H9 (cell line): ENCODE data around the gene DOCK10. TPM values are rescaled to one million over a fixed set of nuclear protein-coding genes. Genes with fewer than 3 reads are reported as not detected.

Experiments
- DNase-seq: peaks from one replicate; pipeline ENCODE4 v3.0.0-alpha.2; 2017
- H2AFZ ChIP-seq: one replicate; pipeline ENCODE4 v1.6.1; 2013; ENCODE audit warnings: mild to moderate bottlenecking, low read length, control low read depth, moderate library complexity
- H2AK5ac ChIP-seq: 2 replicates; pipeline ENCODE4 v1.6.1; 2013; ENCODE audit warnings: low read length, control low read depth, mixed read lengths; ENCODE audit not compliant: insufficient read length
- H2BK120ac ChIP-seq: one replicate; pipeline ENCODE4 v1.6.1; 2013; ENCODE audit warnings: low read depth, mild to moderate bottlenecking, low read length, control low read depth, inconsistent platforms; ENCODE audit not compliant: poor library complexity, severe bottlenecking
- H2BK12ac ChIP-seq: 2 replicates; pipeline ENCODE4 v1.6.1; 2013; ENCODE audit warnings: low read length, control low read depth, mixed read lengths, low read depth; ENCODE audit not compliant: insufficient read length
- H2BK15ac ChIP-seq: 2 replicates; pipeline ENCODE4 v1.6.1; 2013; ENCODE audit warnings: low read depth, low read length, control low read depth
- H2BK20ac ChIP-seq: one replicate; pipeline ENCODE4 v1.6.1; 2013; ENCODE audit warnings: low read depth, mild to moderate bottlenecking, low read length, control low read depth, inconsistent platforms; ENCODE audit not compliant: poor library complexity, severe bottlenecking
- H2BK5ac ChIP-seq: 2 replicates; pipeline ENCODE4 v1.6.1; 2013; ENCODE audit warnings: low read length, control low read depth, mixed read lengths; ENCODE audit not compliant: insufficient read length
- H3K14ac ChIP-seq: 2 replicates; pipeline ENCODE4 v1.6.1; 2013; ENCODE audit warnings: low read length, control low read depth; ENCODE audit not compliant: insufficient read depth
- H3K18ac ChIP-seq: 2 replicates; pipeline ENCODE4 v1.6.1; 2013; ENCODE audit warnings: low read depth, mild to moderate bottlenecking, mixed read lengths, low read length, control low read depth; ENCODE audit not compliant: insufficient read length
- H3K23ac ChIP-seq: 2 replicates; pipeline ENCODE4 v1.6.1; 2013; ENCODE audit warnings: low read length, control low read depth, mixed read lengths, low read depth; ENCODE audit not compliant: insufficient read length
- H3K23me2 ChIP-seq: 2 replicates; pipeline ENCODE4 v1.6.1; 2013; ENCODE audit warnings: low read depth, mild to moderate bottlenecking, mixed read lengths, low read length, control low read depth; ENCODE audit not compliant: insufficient read length, poor library complexity, severe bottlenecking
- H3K27ac ChIP-seq: 2 replicates; pipeline ENCODE4 v1.5.1; 2013; ENCODE audit warnings: low read length, control low read depth, mixed read lengths, low read depth; ENCODE audit not compliant: insufficient read length
- H3K27me3 ChIP-seq: 2 replicates; pipeline ENCODE4 v1.6.1; 2013; ENCODE audit warnings: low read length, control low read depth, inconsistent platforms; ENCODE audit not compliant: insufficient read depth
- H3K4ac ChIP-seq: 2 replicates; pipeline ENCODE4 v1.6.1; 2013; ENCODE audit warnings: low read depth, mild to moderate bottlenecking, control low read depth, inconsistent platforms, low read length, moderate library complexity
- H3K4me1 ChIP-seq: 2 replicates; pipeline ENCODE4 v1.6.1; 2013; ENCODE audit warnings: low read length, control low read depth, inconsistent platforms; ENCODE audit not compliant: insufficient read depth
- H3K4me2 ChIP-seq: 2 replicates; pipeline ENCODE4 v1.6.1; 2013; ENCODE audit warnings: low read length, control low read depth, mixed read lengths; ENCODE audit not compliant: insufficient read length, insufficient read depth
- H3K56ac ChIP-seq: 2 replicates; pipeline ENCODE4 v1.6.1; 2013; ENCODE audit warnings: low read depth, mild to moderate bottlenecking, mixed read lengths, low read length, control low read depth; ENCODE audit not compliant: insufficient read length
- H3K79me1 ChIP-seq: 2 replicates; pipeline ENCODE4 v1.6.1; 2013; ENCODE audit warnings: low read depth, mild to moderate bottlenecking, moderate library complexity, low read length, control low read depth, inconsistent platforms; ENCODE audit not compliant: insufficient read depth, poor library complexity, severe bottlenecking
- H3K79me2 ChIP-seq: 2 replicates; pipeline ENCODE4 v1.6.1; 2013; ENCODE audit warnings: low read length, control low read depth, inconsistent platforms; ENCODE audit not compliant: insufficient read depth
- H3K9ac ChIP-seq: 2 replicates; pipeline ENCODE4 v1.6.1; 2013; ENCODE audit warnings: low read length, control low read depth, mixed read lengths; ENCODE audit not compliant: insufficient read length; ENCODE audit errors: extremely low read depth
- H3K9me3 ChIP-seq: one replicate; pipeline ENCODE4 v1.6.1; 2013; ENCODE audit warnings: low read depth, low read length, inconsistent platforms; ENCODE audit not compliant: control insufficient read depth
- H3T11ph ChIP-seq: one replicate; pipeline ENCODE4 v1.6.1; 2013; ENCODE audit warnings: mild to moderate bottlenecking, low read length, control low read depth, inconsistent platforms
- H4K20me1 ChIP-seq: one replicate; pipeline ENCODE4 v1.6.1; 2013; ENCODE audit not compliant: control insufficient read depth, insufficient read length, insufficient read depth
- H4K5ac ChIP-seq: 2 replicates; pipeline ENCODE4 v1.6.1; 2013; ENCODE audit warnings: low read depth, mild to moderate bottlenecking, mixed read lengths, low read length, control low read depth; ENCODE audit not compliant: insufficient read length
- H4K8ac ChIP-seq: replicated peaks from 2 replicates; pipeline ENCODE4 v1.6.1; 2013; ENCODE audit warnings: low read length, control low read depth, mixed read lengths, low read depth; ENCODE audit not compliant: insufficient read length
- H4K91ac ChIP-seq: 2 replicates; pipeline ENCODE4 v1.6.1; 2013; ENCODE audit warnings: low read depth, mild to moderate bottlenecking, moderate library complexity, mixed read lengths, low read length, control low read depth; ENCODE audit not compliant: insufficient read length
- H3K27ac Mint-ChIP-seq, 3 experiments: 2 replicates in 2 of 3; 3 replicates in 1 of 3; pipeline ENCODE4 v1.8.0; 2020 to 2021; ENCODE audit warnings: mixed read lengths in 3 of 3, mild to moderate bottlenecking in 1 of 3, moderate library complexity in 1 of 3
- H3K27me3 Mint-ChIP-seq: 2 replicates; pipeline ENCODE4 v1.8.0; 2021; ENCODE audit warnings: low read depth, mild to moderate bottlenecking, moderate library complexity, mixed read lengths
- H3K36me3 Mint-ChIP-seq, 3 experiments: 2 replicates in 2 of 3; 3 replicates in 1 of 3; pipeline ENCODE4 v1.8.0; 2020 to 2021; ENCODE audit warnings: low read depth in 3 of 3, mixed read lengths in 3 of 3; ENCODE audit not compliant: insufficient read depth in 1 of 3
- H3K4me1 Mint-ChIP-seq, 2 experiments: 2 replicates each; pipeline ENCODE4 v1.8.0; 2020; ENCODE audit warnings: mixed read lengths in 2 of 2
- H3K4me3 Mint-ChIP-seq, 2 experiments: 2 replicates in 1 of 2; 3 replicates in 1 of 2; pipeline ENCODE4 v1.8.0; 2020 to 2021; ENCODE audit warnings: mild to moderate bottlenecking in 2 of 2, mixed read lengths in 2 of 2, moderate library complexity in 1 of 2
- H3K9me3 Mint-ChIP-seq, 2 experiments: 2 replicates in 1 of 2; 3 replicates in 1 of 2; pipeline ENCODE4 v1.8.0; 2020; ENCODE audit warnings: mild to moderate bottlenecking in 2 of 2, mixed read lengths in 2 of 2, moderate library complexity in 1 of 2
- WGBS: extraction: QIAGEN DNeasy Blood & Tissue Kit; methylation state at CpG from one replicate; pipeline ENCODE4 v1.1.7; 2013; ENCODE audit warnings: missing lambda C conversion rate, low lambda C conversion rate, mixed read lengths; ENCODE audit not compliant: insufficient read length; ENCODE audit errors: extremely low coverage; 5-methylcytosine and 5-hydroxymethylcytosine counted together
- total RNA-seq: library from RNA; stranded (reverse); gene quantifications from 2 replicates; pipeline ENCODE4 v1.2.1, GENCODE V29; 2021
- TF ChIP-seq, protein P1 (sequence below): fragments of 200-600 bp; sonication (generic); conservative IDR thresholded peaks from 3 replicates; pipeline ENCODE4 v1.8.0; 2021; ENCODE audit warnings: antibody characterized with exemption, mild to moderate bottlenecking

Gene DOCK10
- total RNA-seq, 1 experiment from 2014 or later, result 0.79 TPM

DNA sequence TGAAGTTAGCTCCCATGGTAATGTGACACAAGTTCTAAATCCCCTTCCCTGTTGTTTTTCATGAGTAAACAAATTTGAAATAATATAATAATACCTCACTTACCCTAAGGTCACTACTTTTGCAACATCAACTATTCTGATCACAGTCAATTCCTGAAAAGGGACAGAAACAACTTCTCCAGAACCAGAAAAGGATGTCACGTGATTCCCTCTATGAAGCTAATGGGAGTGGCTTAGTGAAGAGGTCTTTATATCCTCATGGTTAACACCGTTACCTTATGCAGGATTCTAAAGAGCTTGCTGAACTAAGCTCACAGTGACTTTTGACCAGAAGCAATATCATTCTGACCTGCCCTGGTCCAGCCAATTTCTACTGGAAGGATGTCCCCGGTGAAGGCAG lies 51.6 kb downstream of the DOCK10 start:
- Histone ChIP-seq H3K27ac (no peak overlapping the region), H2AFZ (no peak overlapping the region), H4K5ac (no peak overlapping the region), H2BK12ac (no peak overlapping the region), H2BK15ac (no peak overlapping the region), H3K9me3 (no peaks in the 10 kb centered on the region), H3K4me2 (no peak overlapping the region), H3K9ac (no peak overlapping the region), H3K56ac (no peak overlapping the region), H2AK5ac (no peak overlapping the region), H3K79me2 (no peaks in the 10 kb centered on the region), H3K27me3 (no peaks in the 10 kb centered on the region; the same call in 1 of the 2 replicates), H3K23ac (no peak overlapping the region), H3K23me2 (no peaks in the 10 kb centered on the region), H4K20me1 (no peaks in the 10 kb centered on the region), H3K4me1 (no peaks in the 10 kb centered on the region), H2BK20ac (no peak overlapping the region), H3K14ac (no peak overlapping the region), H4K91ac (no peak overlapping the region), H3K79me1 (no peaks in the 10 kb centered on the region), H2BK120ac (no peak overlapping the region), H4K8ac (no peak overlapping the region), H2BK5ac (no peak overlapping the region), H3T11ph (no peak overlapping the region), H3K18ac (no peak overlapping the region), H3K4ac (no peak overlapping the region)
- no peaks in the 10 kb centered on the region for H3K36me3 Mint-ChIP-seq
- H3K27me3 Mint-ChIP-seq, result peaks cover 3% of the 10 kb centered on the region; the same call in 1 of the 2 replicates
- H3K27ac Mint-ChIP-seq, result no peak overlapping the region
- DNase-seq, result no peak
- H3K4me1 Mint-ChIP-seq, result no peaks in the 10 kb centered on the region
- WGBS, result no CpG with 5 or more reads among the region's 3 CpGs
- TF ChIP-seq, protein P1, sequence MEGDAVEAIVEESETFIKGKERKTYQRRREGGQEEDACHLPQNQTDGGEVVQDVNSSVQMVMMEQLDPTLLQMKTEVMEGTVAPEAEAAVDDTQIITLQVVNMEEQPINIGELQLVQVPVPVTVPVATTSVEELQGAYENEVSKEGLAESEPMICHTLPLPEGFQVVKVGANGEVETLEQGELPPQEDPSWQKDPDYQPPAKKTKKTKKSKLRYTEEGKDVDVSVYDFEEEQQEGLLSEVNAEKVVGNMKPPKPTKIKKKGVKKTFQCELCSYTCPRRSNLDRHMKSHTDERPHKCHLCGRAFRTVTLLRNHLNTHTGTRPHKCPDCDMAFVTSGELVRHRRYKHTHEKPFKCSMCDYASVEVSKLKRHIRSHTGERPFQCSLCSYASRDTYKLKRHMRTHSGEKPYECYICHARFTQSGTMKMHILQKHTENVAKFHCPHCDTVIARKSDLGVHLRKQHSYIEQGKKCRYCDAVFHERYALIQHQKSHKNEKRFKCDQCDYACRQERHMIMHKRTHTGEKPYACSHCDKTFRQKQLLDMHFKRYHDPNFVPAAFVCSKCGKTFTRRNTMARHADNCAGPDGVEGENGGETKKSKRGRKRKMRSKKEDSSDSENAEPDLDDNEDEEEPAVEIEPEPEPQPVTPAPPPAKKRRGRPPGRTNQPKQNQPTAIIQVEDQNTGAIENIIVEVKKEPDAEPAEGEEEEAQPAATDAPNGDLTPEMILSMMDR, result no peak
- H3K4me3 Mint-ChIP-seq, result no peak overlapping the region
- no peaks in the 10 kb centered on the region for H3K9me3 Mint-ChIP-seq
